ENCODE data around the gene CCDC9B. TPM values are rescaled to one million over a fixed set of nuclear protein-coding genes. Genes with fewer than 3 reads are reported as not detected.

Gene CCDC9B
- polyA plus RNA-seq, 2 donors, result 21.1 to 58.1 TPM

GRCh38 chr15:40323953-40324937 lies 16.5 kb downstream of the CCDC9B start:
- Histone ChIP-seq H3K27ac (ENCODE audit: low read depth in 2 of 2, low read length in 1 of 2) (peak overlapping the region; percentile 79 to 87), H3K4me3 (ENCODE audit: low read depth in 1 of 2, low read length in 2 of 2) (peak overlapping the region; percentile 69 to 71), H3K4me1 (ENCODE audit: control insufficient read depth in 2 of 2, insufficient read depth in 2 of 2, low read length in 1 of 2) (peaks cover 4 to 5% of the 10 kb centered on the region in 2 donors), H3K9me3 (ENCODE audit: control insufficient read depth in 2 of 2, insufficient read depth in 1 of 2, low read depth in 1 of 2, low read length in 1 of 2) (no peaks in the 10 kb centered on the region), H3K27me3 (ENCODE audit: control insufficient read depth in 1 of 2, insufficient read depth in 2 of 2, low read length in 2 of 2) (no peaks in the 10 kb centered on the region), H3K36me3 (ENCODE audit: control insufficient read depth in 2 of 2, insufficient read depth in 2 of 2, low read length in 1 of 2) (no peaks in the 10 kb centered on the region)
- WGBS, 2 donors, result 2 to 3% methylated on average over 70 to 101 of the region's 101 CpGs

- Histone ChIP-seq H3K9me3 (ENCODE audit: control insufficient read depth in 2 of 2, insufficient read depth in 1 of 2, low read depth in 1 of 2, low read length in 1 of 2) (no peaks in the 10 kb centered on the region), H3K36me3 (ENCODE audit: control insufficient read depth in 2 of 2, insufficient read depth in 2 of 2, low read length in 1 of 2) (no peaks in the 10 kb centered on the region), H3K27ac (ENCODE audit: low read depth in 2 of 2, low read length in 1 of 2) (peak within 1 kb of the TSS; percentile 79 to 87), H3K27me3 (ENCODE audit: control insufficient read depth in 1 of 2, insufficient read depth in 2 of 2, low read length in 2 of 2) (no peaks in the 10 kb centered on the region), H3K4me1 (ENCODE audit: control insufficient read depth in 2 of 2, insufficient read depth in 2 of 2, low read length in 1 of 2) (peaks cover 4 to 5% of the 10 kb centered on the region in 2 donors), H3K4me3 (ENCODE audit: low read depth in 1 of 2, low read length in 2 of 2) (peak within 1 kb of the TSS; percentile 69 to 71)
- WGBS, 2 donors, result 0 to 1% methylated on average over 86 to 103 of the region's 103 CpGs
Observed at GRCh38 chr15:40323239-40323952, 17.3 kb downstream of the CCDC9B start, which contains the start of gene INAFM2. Gene INAFM2 (plus strand): TSS chr15:40323692. CDS start chr15:40324056, 364 bp downstream.

- H3K4me3 ChIP-seq (ENCODE audit: low read depth in 1 of 2, low read length in 2 of 2), result peak overlapping the region; percentile 69 to 71
- peaks cover 4 to 5% of the 10 kb centered on the region in 2 donors for H3K4me1 ChIP-seq (ENCODE audit: control insufficient read depth in 2 of 2, insufficient read depth in 2 of 2, low read length in 1 of 2)
- H3K27me3 ChIP-seq (ENCODE audit: control insufficient read depth in 1 of 2, insufficient read depth in 2 of 2, low read length in 2 of 2), result no peaks in the 10 kb centered on the region
- 46% methylated on average over 26 of the region's 26 CpGs for WGBS, 2 donors
- no peaks in the 10 kb centered on the region for H3K36me3 ChIP-seq (ENCODE audit: control insufficient read depth in 2 of 2, insufficient read depth in 2 of 2, low read length in 1 of 2)
- peak overlapping the region; percentile 79 to 87 for H3K27ac ChIP-seq (ENCODE audit: low read depth in 2 of 2, low read length in 1 of 2)
- no peaks in the 10 kb centered on the region for H3K9me3 ChIP-seq (ENCODE audit: control insufficient read depth in 2 of 2, insufficient read depth in 1 of 2, low read depth in 1 of 2, low read length in 1 of 2)
Observed at GRCh38 chr15:40322531-40323238, 18.1 kb downstream of the CCDC9B start.

- Histone ChIP-seq H3K36me3 (ENCODE audit: control insufficient read depth in 2 of 2, insufficient read depth in 2 of 2, low read length in 1 of 2) (no peaks in the 10 kb centered on the region), H3K27ac (ENCODE audit: low read depth in 2 of 2, low read length in 1 of 2) (no peak overlapping the region), H3K27me3 (ENCODE audit: control insufficient read depth in 1 of 2, insufficient read depth in 2 of 2, low read length in 2 of 2) (no peaks in the 10 kb centered on the region), H3K9me3 (ENCODE audit: control insufficient read depth in 2 of 2, insufficient read depth in 1 of 2, low read depth in 1 of 2, low read length in 1 of 2) (no peaks in the 10 kb centered on the region), H3K4me3 (ENCODE audit: low read depth in 1 of 2, low read length in 2 of 2) (no peak overlapping the region), H3K4me1 (ENCODE audit: control insufficient read depth in 2 of 2, insufficient read depth in 2 of 2, low read length in 1 of 2) (peaks cover 4% of the 10 kb centered on the region in 2 donors)
- WGBS, 2 donors, result 0% methylated on average over 2 of the region's 2 CpGs
Observed at GRCh38 chr15:40320931-40321371, 19.8 kb downstream of the CCDC9B start.

- Histone ChIP-seq H3K9me3 (ENCODE audit: control insufficient read depth in 2 of 2, insufficient read depth in 1 of 2, low read depth in 1 of 2, low read length in 1 of 2) (no peaks in the 10 kb centered on the region), H3K4me1 (ENCODE audit: control insufficient read depth in 2 of 2, insufficient read depth in 2 of 2, low read length in 1 of 2) (peaks cover 3 to 4% of the 10 kb centered on the region in 2 donors), H3K27me3 (ENCODE audit: control insufficient read depth in 1 of 2, insufficient read depth in 2 of 2, low read length in 2 of 2) (no peaks in the 10 kb centered on the region), H3K36me3 (ENCODE audit: control insufficient read depth in 2 of 2, insufficient read depth in 2 of 2, low read length in 1 of 2) (no peaks in the 10 kb centered on the region), H3K27ac (ENCODE audit: low read depth in 2 of 2, low read length in 1 of 2) (no peak overlapping the region), H3K4me3 (ENCODE audit: low read depth in 1 of 2, low read length in 2 of 2) (no peak overlapping the region)
- WGBS, 2 donors, result 95 to 96% methylated on average over 1 of the region's 1 CpG
Observed at GRCh38 chr15:40320409-40320808, 20.3 kb downstream of the CCDC9B start.

- no peak overlapping the region for H3K4me3 ChIP-seq (ENCODE audit: low read depth in 1 of 2, low read length in 2 of 2)
- no peaks in the 10 kb centered on the region for H3K9me3 ChIP-seq (ENCODE audit: control insufficient read depth in 2 of 2, insufficient read depth in 1 of 2, low read depth in 1 of 2, low read length in 1 of 2)
- H3K27me3 ChIP-seq (ENCODE audit: control insufficient read depth in 1 of 2, insufficient read depth in 2 of 2, low read length in 2 of 2), result no peaks in the 10 kb centered on the region
- no peaks in the 10 kb centered on the region for H3K4me1 ChIP-seq (ENCODE audit: control insufficient read depth in 2 of 2, insufficient read depth in 2 of 2, low read length in 1 of 2)
- 76 to 78% methylated on average over 4 of the region's 4 CpGs for WGBS, 2 donors
- no peak overlapping the region for H3K27ac ChIP-seq (ENCODE audit: low read depth in 2 of 2, low read length in 1 of 2)
- H3K36me3 ChIP-seq (ENCODE audit: control insufficient read depth in 2 of 2, insufficient read depth in 2 of 2, low read length in 1 of 2), result no peaks in the 10 kb centered on the region
Observed at GRCh38 chr15:40317580-40317979, 23.2 kb downstream of the CCDC9B start.

GRCh38 chr15:40316931-40317330 lies 23.8 kb downstream of the CCDC9B start:
- Histone ChIP-seq H3K36me3 (ENCODE audit: control insufficient read depth in 2 of 2, insufficient read depth in 2 of 2, low read length in 1 of 2) (no peaks in the 10 kb centered on the region), H3K27ac (ENCODE audit: low read depth in 2 of 2, low read length in 1 of 2) (no peak overlapping the region), H3K4me1 (ENCODE audit: control insufficient read depth in 2 of 2, insufficient read depth in 2 of 2, low read length in 1 of 2) (no peaks in the 10 kb centered on the region), H3K9me3 (ENCODE audit: control insufficient read depth in 2 of 2, insufficient read depth in 1 of 2, low read depth in 1 of 2, low read length in 1 of 2) (no peaks in the 10 kb centered on the region), H3K4me3 (ENCODE audit: low read depth in 1 of 2, low read length in 2 of 2) (no peak overlapping the region), H3K27me3 (ENCODE audit: control insufficient read depth in 1 of 2, insufficient read depth in 2 of 2, low read length in 2 of 2) (no peaks in the 10 kb centered on the region)
- WGBS, 2 donors, result 89 to 90% methylated on average over 3 of the region's 3 CpGs

- Histone ChIP-seq H3K9me3 (ENCODE audit: control insufficient read depth in 2 of 2, insufficient read depth in 1 of 2, low read depth in 1 of 2, low read length in 1 of 2) (no peaks in the 10 kb centered on the region), H3K27me3 (ENCODE audit: control insufficient read depth in 1 of 2, insufficient read depth in 2 of 2, low read length in 2 of 2) (no peaks in the 10 kb centered on the region), H3K4me1 (ENCODE audit: control insufficient read depth in 2 of 2, insufficient read depth in 2 of 2, low read length in 1 of 2) (no peaks in the 10 kb centered on the region), H3K27ac (ENCODE audit: low read depth in 2 of 2, low read length in 1 of 2) (no peak overlapping the region), H3K36me3 (ENCODE audit: control insufficient read depth in 2 of 2, insufficient read depth in 2 of 2, low read length in 1 of 2) (no peaks in the 10 kb centered on the region), H3K4me3 (ENCODE audit: low read depth in 1 of 2, low read length in 2 of 2) (no peak overlapping the region)
- WGBS, 2 donors, result 77 to 88% methylated on average over 4 of the region's 4 CpGs
Observed at GRCh38 chr15:40314723-40315276, 25.9 kb downstream of the CCDC9B start.
